Measurements from ENCODE around the gene MECP2. TPM values are rescaled to one million over a fixed set of nuclear protein-coding genes. Genes with fewer than 3 reads are reported as not detected.

Gene MECP2
- total RNA-seq, 2 donors from 2014 or later = 57.0 to 113 TPM

DNA sequence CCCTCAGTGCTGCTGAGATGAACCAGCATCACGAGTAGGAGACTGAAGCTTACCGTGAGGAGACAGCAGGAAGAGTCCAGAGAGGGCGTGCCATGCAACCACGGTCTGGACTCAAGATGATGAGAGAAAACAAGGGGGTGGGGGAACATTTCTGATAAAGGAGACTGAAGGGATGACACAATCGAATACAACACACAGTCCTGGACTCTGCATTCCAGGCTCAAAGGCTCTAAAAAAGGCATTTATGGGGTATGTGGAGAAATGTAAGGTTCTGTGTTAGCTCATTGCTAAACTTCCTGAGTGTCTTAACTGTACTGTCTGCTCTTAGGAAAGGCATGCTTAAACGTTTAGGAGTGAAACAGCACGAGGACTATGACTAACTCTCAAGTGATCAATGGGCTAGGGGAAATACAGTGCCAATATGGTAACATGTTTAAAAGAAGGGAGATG is 57.2 kb downstream of the MECP2 start:
- Histone ChIP-seq H3K36me3 (no peaks in the 10 kb centered on the region), H3K27ac (no peak overlapping the region), H3K27me3 (replicated peaks; ENCODE audit: insufficient read depth) (no peaks in the 10 kb centered on the region), H3K9me3 (no peaks in the 10 kb centered on the region), H3K4me1 (ENCODE audit: control insufficient read depth in 1 of 2, low read depth in 2 of 2) (peaks cover 18 to 53% of the 10 kb centered on the region in 2 donors), H3K4me3 (no peak overlapping the region)
- ATAC-seq (ENCODE audit: insufficient number of reproducible peaks, low FRiP score, low read depth) (no peak), DNase-seq (ENCODE audit: low spot score) (no peak)
- TF ChIP-seq, protein P1, sequence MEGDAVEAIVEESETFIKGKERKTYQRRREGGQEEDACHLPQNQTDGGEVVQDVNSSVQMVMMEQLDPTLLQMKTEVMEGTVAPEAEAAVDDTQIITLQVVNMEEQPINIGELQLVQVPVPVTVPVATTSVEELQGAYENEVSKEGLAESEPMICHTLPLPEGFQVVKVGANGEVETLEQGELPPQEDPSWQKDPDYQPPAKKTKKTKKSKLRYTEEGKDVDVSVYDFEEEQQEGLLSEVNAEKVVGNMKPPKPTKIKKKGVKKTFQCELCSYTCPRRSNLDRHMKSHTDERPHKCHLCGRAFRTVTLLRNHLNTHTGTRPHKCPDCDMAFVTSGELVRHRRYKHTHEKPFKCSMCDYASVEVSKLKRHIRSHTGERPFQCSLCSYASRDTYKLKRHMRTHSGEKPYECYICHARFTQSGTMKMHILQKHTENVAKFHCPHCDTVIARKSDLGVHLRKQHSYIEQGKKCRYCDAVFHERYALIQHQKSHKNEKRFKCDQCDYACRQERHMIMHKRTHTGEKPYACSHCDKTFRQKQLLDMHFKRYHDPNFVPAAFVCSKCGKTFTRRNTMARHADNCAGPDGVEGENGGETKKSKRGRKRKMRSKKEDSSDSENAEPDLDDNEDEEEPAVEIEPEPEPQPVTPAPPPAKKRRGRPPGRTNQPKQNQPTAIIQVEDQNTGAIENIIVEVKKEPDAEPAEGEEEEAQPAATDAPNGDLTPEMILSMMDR (IDR thresholded peaks at IDR 0.05) = no peak

DNA sequence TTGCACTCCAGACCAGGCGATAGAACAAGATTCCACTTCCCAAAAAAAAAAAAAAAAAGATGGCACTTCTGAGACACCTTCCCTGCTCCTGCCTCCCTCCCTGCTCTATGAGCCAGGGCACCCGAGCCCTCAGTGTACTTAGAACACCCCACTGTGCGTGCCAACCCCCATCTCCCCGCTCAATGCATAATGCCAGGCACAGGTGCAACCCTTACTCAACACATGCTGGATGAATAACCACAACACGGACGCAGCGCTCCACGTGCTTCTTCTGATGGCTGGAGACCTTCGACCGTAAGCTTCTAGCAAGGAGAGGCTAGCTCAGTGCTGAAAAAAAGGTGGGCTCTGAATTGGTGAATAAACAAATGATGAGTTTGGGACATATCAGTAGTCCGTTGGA is 57.9 kb downstream of the MECP2 start:
- DNase-seq (ENCODE audit: low spot score) = no peak
- Histone ChIP-seq H3K4me3 (no peak overlapping the region), H3K4me1 (ENCODE audit: control insufficient read depth in 1 of 2, low read depth in 2 of 2) (peaks cover 18 to 45% of the 10 kb centered on the region in 2 donors), H3K27me3 (replicated peaks; ENCODE audit: insufficient read depth) (no peaks in the 10 kb centered on the region), H3K27ac (no peak overlapping the region), H3K36me3 (no peaks in the 10 kb centered on the region), H3K9me3 (no peaks in the 10 kb centered on the region)
- TF ChIP-seq, protein P1 (IDR thresholded peaks at IDR 0.05) = no peak
- no peak for ATAC-seq (ENCODE audit: insufficient number of reproducible peaks, low FRiP score, low read depth)

DNA sequence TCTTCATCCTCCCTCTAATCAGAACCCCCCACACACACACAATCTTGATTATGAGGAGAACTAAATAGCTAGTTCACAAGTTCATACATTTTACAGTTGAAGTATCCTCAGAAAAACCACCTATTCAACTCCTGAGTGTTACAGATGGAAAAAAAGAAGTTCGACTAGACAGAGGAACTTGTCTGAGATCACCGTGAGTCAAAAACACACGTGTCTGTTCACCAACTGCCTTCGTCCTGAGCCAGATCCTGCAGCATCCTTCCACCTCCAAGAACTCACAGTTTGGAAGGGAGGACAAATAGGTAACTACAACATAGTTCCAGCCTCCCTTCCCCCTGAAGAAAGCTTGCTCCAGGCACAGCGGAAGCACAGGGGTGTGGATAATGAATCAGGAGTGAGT is 58.9 kb downstream of the MECP2 start:
- H3K36me3 ChIP-seq = no peaks in the 10 kb centered on the region
- ATAC-seq (ENCODE audit: insufficient number of reproducible peaks, low FRiP score, low read depth) (no peak), DNase-seq (ENCODE audit: low spot score) (no peak)
- H3K27me3 ChIP-seq (replicated peaks; ENCODE audit: insufficient read depth) = no peaks in the 10 kb centered on the region
- no peak overlapping the region for H3K27ac ChIP-seq
- H3K9me3 ChIP-seq = no peaks in the 10 kb centered on the region
- TF ChIP-seq, protein P1 (IDR thresholded peaks at IDR 0.05) = no peak
- H3K4me1 ChIP-seq (ENCODE audit: control insufficient read depth in 1 of 2, low read depth in 2 of 2) = peaks cover 18 to 36% of the 10 kb centered on the region in 2 donors
- H3K4me3 ChIP-seq = no peak overlapping the region

DNA sequence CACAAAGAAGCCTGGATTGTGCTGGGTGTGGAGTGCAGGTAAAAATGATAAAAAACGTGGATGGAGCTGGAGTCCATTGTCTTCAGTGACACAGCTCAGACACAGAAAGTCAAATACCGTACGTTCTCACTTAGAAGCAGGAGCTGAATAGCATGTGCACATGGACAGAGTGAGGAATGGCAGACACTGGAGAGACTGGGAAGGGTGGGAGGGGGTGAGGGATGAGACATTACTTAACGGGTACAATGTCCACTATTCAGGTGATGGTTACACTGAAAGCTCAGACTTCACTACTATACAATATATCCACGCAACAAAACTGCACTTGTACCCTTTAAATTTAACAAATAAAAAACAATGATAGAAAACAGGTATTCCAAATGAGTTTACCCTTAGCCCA is 59.8 kb downstream of the MECP2 start:
- no peaks in the 10 kb centered on the region for H3K36me3 ChIP-seq
- peaks cover 14 to 35% of the 10 kb centered on the region in 2 donors for H3K4me1 ChIP-seq (ENCODE audit: control insufficient read depth in 1 of 2, low read depth in 2 of 2)
- no peak for ATAC-seq (ENCODE audit: insufficient number of reproducible peaks, low FRiP score, low read depth)
- H3K9me3 ChIP-seq = no peaks in the 10 kb centered on the region
- TF ChIP-seq, protein P1 (IDR thresholded peaks at IDR 0.05) = no peak
- H3K27me3 ChIP-seq (replicated peaks; ENCODE audit: insufficient read depth) = no peaks in the 10 kb centered on the region
- no peak overlapping the region for H3K4me3 ChIP-seq
- DNase-seq (ENCODE audit: low spot score) = no peak
- H3K27ac ChIP-seq = no peak overlapping the region

DNA sequence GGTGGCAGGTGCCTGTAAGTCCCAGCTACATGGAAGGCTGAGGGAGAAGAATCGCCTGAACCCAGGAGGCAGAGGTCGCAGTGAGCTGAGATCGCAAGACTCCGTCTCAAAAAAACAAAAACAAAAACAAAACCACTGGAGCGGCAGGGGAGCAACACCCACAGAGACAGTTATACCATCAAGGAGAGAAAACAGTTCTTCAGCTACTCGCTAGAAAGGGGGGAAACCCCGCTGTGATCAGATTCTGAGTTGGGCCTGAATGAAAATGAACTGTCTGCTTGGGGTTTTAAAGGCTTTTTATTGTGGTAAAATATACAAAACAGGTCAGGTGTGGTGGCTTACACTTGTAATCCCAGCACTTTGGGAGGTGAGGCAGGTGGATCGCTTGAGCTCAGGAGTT is 61.0 kb downstream of the MECP2 start:
- peaks cover 10 to 23% of the 10 kb centered on the region in 2 donors for H3K4me1 ChIP-seq (ENCODE audit: control insufficient read depth in 1 of 2, low read depth in 2 of 2)
- no peak for ATAC-seq (ENCODE audit: insufficient number of reproducible peaks, low FRiP score, low read depth)

More for the DNA sequence above, 61.0 kb downstream of the MECP2 start:
- TF ChIP-seq, protein P1 (IDR thresholded peaks at IDR 0.05) = no peak
- Histone ChIP-seq H3K27ac (no peak overlapping the region), H3K9me3 (no peaks in the 10 kb centered on the region), H3K36me3 (peaks cover under 1% of the 10 kb centered on the region), H3K4me3 (no peak overlapping the region), H3K27me3 (replicated peaks; ENCODE audit: insufficient read depth) (no peaks in the 10 kb centered on the region)
- no peak for DNase-seq (ENCODE audit: low spot score)
